GM18498 (cell line): ENCODE data around the gene ETNK2.
"Not testable (repeated sequence)": the region's sequence is repeated elsewhere in the genome, so short reads cannot be mapped to it uniquely, and the experiment has no call there.

Experiments
- ATAC-seq: cut with Tn5 transposase; IDR thresholded peaks from one replicate; pipeline ENCODE4 v1.9.1; 2021; ENCODE audit warnings: mild to moderate bottlenecking, moderate library complexity; ENCODE audit not compliant: unreplicated experiment

ETNK2 gene

DNA sequence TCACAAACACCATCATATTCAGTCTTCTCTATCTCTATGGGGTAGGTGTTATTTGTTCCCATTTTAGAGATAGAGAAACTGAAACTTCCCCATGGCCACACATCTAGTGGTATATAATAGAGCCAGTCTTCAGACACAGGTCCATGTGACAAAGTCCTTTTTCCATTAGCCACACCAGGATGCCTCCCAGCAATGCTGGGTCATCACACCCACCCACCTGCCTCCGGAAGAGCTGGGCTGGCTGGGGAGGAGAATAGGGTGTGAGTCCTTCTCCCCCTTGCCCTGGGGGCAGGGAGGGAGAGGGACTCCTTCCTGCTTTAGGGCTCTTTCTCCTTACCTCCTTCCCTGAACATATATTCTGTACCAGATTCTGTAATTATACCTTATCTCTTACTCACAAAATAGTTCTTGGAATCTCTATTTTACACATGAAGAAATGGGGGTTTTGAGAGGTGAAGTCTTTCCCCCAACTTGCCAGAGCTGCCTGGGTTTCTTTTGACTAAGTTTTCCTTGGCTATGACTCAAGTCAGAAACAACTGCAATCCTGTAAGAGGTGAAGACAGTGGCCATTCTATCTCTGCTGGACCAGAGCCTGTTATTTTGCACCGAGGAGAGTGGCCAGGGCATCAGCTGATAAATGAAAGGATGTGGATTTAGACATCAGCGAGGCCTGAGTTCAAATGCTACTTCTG lies 49.0 kb downstream of the ETNK2 start:
- ATAC-seq, result no peak

DNA sequence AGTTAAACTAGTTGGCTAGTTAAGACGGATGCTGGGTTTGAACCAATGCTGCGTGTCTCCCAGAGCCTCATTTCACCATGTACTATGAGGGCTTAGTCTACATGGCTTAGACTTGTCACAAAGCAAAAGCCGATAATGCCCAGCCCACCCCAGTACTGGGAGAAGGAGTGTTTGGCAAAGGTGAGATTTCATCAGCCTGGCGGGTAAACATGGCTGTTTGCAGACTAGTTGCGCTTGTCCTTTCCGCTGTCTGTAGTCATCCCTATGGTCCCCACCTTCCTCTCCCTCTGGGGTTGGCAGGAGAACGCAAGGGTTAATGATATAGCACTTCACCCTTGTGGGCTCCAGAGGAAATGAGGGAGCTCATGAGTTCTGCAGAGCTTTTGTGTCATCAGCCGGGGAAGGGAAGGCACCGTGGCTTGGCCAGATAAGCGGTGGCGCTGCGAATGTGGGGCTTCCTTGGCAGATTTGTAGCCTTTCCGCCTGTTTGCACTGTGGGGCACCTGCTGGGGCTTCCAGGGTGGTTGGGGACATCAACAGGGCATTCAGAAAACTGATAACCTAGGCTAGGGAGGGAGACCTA lies 49.7 kb downstream of the ETNK2 start:
- ATAC-seq, result no peak

GRCh38 chr1:204099754-204100153 lies 52.1 kb downstream of the ETNK2 start:
- ATAC-seq, result not testable (repeated sequence)

- no peak for ATAC-seq
These were observed 53.2 kb downstream of the ETNK2 start for GRCh38 chr1:204098683-204099082.

- no peak for ATAC-seq
These were observed 54.9 kb downstream of the ETNK2 start for GRCh38 chr1:204096931-204097330.

GRCh38 chr1:204094856-204095634 lies 56.8 kb downstream of the ETNK2 start:
- no peak for ATAC-seq

DNA sequence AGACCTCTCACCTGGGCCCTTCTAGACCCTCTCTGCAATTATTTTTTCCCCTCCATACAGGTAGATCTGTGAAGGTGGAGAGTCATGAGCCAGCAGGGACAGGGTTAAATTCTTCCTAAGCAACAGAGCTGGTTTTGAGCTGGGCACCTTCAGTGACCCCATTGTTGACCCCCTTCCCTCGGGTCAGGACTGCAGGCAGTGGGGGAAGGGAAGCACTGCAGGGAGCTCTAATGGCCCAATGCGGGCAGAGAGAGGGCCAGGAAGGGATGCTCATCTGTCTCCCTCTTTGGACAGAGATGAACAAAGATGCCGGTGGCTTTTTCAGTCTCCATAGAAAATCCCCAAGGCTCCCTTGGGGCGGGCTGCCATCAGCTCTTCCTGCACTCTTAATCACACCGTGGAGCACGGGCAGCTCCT lies 57.5 kb downstream of the ETNK2 start:
- no peak for ATAC-seq

GRCh38 chr1:204093781-204094180 lies 58.1 kb downstream of the ETNK2 start:
- no peak for ATAC-seq

GRCh38 chr1:204093421-204093717 lies 58.5 kb downstream of the ETNK2 start:
- no peak for ATAC-seq

GRCh38 chr1:204092632-204093420 lies 59.0 kb downstream of the ETNK2 start:
- no peak for ATAC-seq

GRCh38 chr1:204091787-204092312 lies 60.0 kb downstream of the ETNK2 start:
- ATAC-seq, result no peak

- ATAC-seq, result no peak
These were observed 60.8 kb downstream of the ETNK2 start for GRCh38 chr1:204091066-204091465.

- ATAC-seq, result not testable (repeated sequence)
These were observed 61.7 kb downstream of the ETNK2 start for GRCh38 chr1:204090132-204090531.

DNA sequence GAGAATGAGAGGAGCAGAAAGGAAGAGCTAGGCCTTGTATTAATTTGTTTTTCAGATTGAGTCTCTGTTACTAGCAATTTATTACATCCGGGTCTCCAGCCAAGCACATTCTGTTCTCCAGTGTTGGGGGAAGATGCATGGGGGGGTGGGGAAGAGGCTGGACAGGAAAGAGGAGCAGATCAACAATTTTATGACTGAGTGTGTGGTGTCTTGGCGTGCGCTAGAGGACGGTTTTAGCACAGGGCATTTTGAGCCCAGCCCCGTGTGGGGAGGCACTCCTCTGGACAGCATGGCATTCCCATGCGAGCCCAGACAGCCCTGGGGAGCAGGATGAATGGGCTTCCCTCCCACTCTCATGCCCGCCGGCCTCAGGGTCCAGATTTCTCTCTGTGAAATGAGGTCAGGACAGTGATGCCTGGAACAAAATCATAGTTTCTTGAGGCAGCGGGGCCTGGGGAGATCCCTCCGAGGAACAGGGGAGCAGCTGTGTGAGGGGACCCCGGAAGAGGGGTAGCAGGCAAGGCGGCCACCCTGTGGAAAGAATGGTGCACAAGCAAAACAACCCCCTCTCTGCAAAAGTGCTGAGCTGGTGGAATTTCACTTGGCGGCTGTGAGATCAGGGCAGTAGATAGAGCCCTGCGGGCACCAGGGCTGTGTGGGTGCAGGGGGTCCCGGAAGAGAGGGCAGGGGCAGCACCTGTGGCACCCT lies 62.6 kb downstream of the ETNK2 start:
- ATAC-seq, result no peak

- no peak for ATAC-seq
These were observed 63.2 kb downstream of the ETNK2 start for GRCh38 chr1:204088596-204088995.

DNA sequence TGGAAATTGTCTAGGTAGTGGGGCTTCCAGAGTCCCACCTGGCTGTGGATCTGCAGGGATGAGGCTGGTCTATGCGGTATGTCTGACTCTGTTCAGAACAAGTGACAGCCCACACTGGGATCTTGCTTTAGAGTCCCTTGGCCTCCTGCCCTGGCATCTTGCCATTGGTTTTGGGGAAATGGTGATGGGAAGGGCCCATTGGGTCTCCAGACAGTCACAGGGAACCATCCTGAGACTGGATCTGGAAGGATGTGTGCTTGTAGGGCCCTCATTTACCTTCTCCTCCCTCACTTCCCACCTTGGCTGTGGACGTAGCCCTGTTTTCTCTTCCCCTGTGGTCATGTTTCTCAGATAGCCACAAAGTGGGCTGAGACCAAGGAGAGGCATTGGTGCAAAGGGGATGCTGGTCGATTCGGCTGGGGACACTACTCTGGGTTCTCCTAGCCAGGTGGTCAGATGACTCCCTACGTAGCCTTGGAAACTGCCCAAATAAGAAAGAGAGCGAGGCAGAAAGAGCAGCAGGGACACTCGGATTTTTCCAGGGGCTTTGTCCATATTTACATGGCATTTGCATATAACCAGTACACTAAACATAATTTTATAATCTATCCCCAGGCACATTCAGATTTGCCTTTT lies 63.8 kb downstream of the ETNK2 start:
- ATAC-seq, result no peak

GRCh38 chr1:204087181-204087892 lies 64.5 kb downstream of the ETNK2 start:
- no peak for ATAC-seq

GRCh38 chr1:204085876-204086275 lies 66.0 kb downstream of the ETNK2 start:
- ATAC-seq, result no peak

- no peak for ATAC-seq
These were observed 67.5 kb downstream of the ETNK2 start for GRCh38 chr1:204084247-204084772.
